WTC11 (cell line): ENCODE data around the gene ACSS3. TPM values are rescaled to one million over a fixed set of nuclear protein-coding genes. Genes with fewer than 3 reads are reported as not detected.

ENCODE experiments used
- ATAC-seq: fragments of 200-7000 bp; cut with Tn5 transposase; 2 replicates; pipeline ENCODE4 v1.10.0; 2021; ENCODE audit warnings: mild to moderate bottlenecking, moderate library complexity
- CTCF ChIA-PET: fragments of 300-600 bp; sonication (Branson Sonifier 250); formaldehyde crosslinking; loops from one replicate; lab custom pipeline; 2021; ENCODE audit warnings: antibody characterized with exemption; lab: Charles Lee
- POLR2A ChIA-PET: fragments of 350-600 bp; sonication (Branson Sonifier 250); formaldehyde crosslinking; loops from one replicate; lab custom pipeline; 2021; ENCODE audit warnings: antibody characterized with exemption; lab: Charles Lee
- DNase-seq: peaks from one replicate; pipeline ENCODE4 v3.0.0; 2021; ENCODE audit warnings: low spot score
- H3K27ac Mint-ChIP-seq: 2 replicates; pipeline ENCODE4 v1.8.0; 2021; ENCODE audit warnings: mixed read lengths
- H3K27me3 Mint-ChIP-seq: 2 replicates; pipeline ENCODE4 v1.8.0; 2021; ENCODE audit warnings: low read depth, mild to moderate bottlenecking, moderate library complexity, mixed read lengths
- H3K36me3 Mint-ChIP-seq: 2 replicates; pipeline ENCODE4 v1.8.0; 2021; ENCODE audit warnings: mixed read lengths
- H3K4me1 Mint-ChIP-seq: 2 replicates; pipeline ENCODE4 v1.8.0; 2022; ENCODE audit warnings: mixed read lengths
- H3K4me3 Mint-ChIP-seq: 2 replicates; pipeline ENCODE4 v1.8.0; 2021; ENCODE audit warnings: mild to moderate bottlenecking, moderate library complexity, mixed read lengths
- H3K9me3 Mint-ChIP-seq: 2 replicates; pipeline ENCODE4 v1.8.0; 2021; ENCODE audit warnings: mixed read lengths
- ARID4B ChIP-seq: sonication (generic); formaldehyde crosslinking; IDR thresholded peaks from 2 replicates; pipeline ENCODE4 v1.8.0; 2023; ENCODE audit warnings: missing genetic modification reagents, mild to moderate bottlenecking, borderline replicate concordance
- ATF1 ChIP-seq: sonication (generic); formaldehyde crosslinking; IDR thresholded peaks from 2 replicates; pipeline ENCODE4 v1.8.1; 2023; ENCODE audit warnings: mild to moderate bottlenecking, moderate library complexity, missing genetic modification reagents
- ATF2 ChIP-seq: sonication (generic); formaldehyde crosslinking; IDR thresholded peaks from 2 replicates; pipeline ENCODE4 v1.8.1; 2022; ENCODE audit warnings: low read depth, missing genetic modification reagents, borderline replicate concordance
- CREB1 ChIP-seq: sonication (generic); formaldehyde crosslinking; IDR thresholded peaks from 2 replicates; pipeline ENCODE4 v1.8.0; 2023; ENCODE audit warnings: mild to moderate bottlenecking, missing genetic modification reagents
- ESRRA ChIP-seq: sonication (generic); formaldehyde crosslinking; IDR thresholded peaks from 2 replicates; pipeline ENCODE4 v1.8.1; 2022; ENCODE audit warnings: mild to moderate bottlenecking, missing genetic modification reagents, borderline replicate concordance
- ETV6 ChIP-seq: sonication (generic); formaldehyde crosslinking; IDR thresholded peaks from 2 replicates; pipeline ENCODE4 v1.8.1; 2022; ENCODE audit warnings: mild to moderate bottlenecking, missing genetic modification reagents
- GRHL2 ChIP-seq: fragments of 250-450 bp; sonication (Bioruptor Pico); IDR thresholded peaks from 2 replicates; pipeline ENCODE4 v1.8.0; 2022; ENCODE audit warnings: mild to moderate bottlenecking, moderate library complexity; ENCODE audit not compliant: insufficient replicate concordance, severe bottlenecking
- HMGXB4 ChIP-seq: sonication (generic); formaldehyde crosslinking; IDR thresholded peaks from 2 replicates; pipeline ENCODE4 v1.8.1; 2023; ENCODE audit warnings: mild to moderate bottlenecking, moderate library complexity, missing genetic modification reagents
- NR2C2 ChIP-seq: sonication (generic); formaldehyde crosslinking; IDR thresholded peaks from 2 replicates; pipeline ENCODE4 v1.8.0; 2022; ENCODE audit warnings: mild to moderate bottlenecking, missing genetic modification reagents
- NR3C1 ChIP-seq: sonication (generic); formaldehyde crosslinking; conservative IDR thresholded peaks from 2 replicates; pipeline ENCODE4 v1.8.1; 2023; ENCODE audit warnings: low read depth, mild to moderate bottlenecking, missing genetic modification reagents
- PREB ChIP-seq: sonication (generic); formaldehyde crosslinking; IDR thresholded peaks from 2 replicates; pipeline ENCODE4 v1.8.1; 2022; ENCODE audit warnings: mild to moderate bottlenecking, missing genetic modification reagents, moderate library complexity, borderline replicate concordance
- TCF7 ChIP-seq: sonication (generic); formaldehyde crosslinking; IDR thresholded peaks from 2 replicates; pipeline ENCODE4 v1.8.0; 2022; ENCODE audit warnings: mild to moderate bottlenecking, low read depth, missing genetic modification reagents, moderate library complexity
- ZBTB21 ChIP-seq: sonication (generic); formaldehyde crosslinking; IDR thresholded peaks from 2 replicates; pipeline ENCODE4 v1.8.1; 2023; ENCODE audit warnings: mild to moderate bottlenecking, missing genetic modification reagents, borderline replicate concordance
- ZMAT4 ChIP-seq: fragments of 250-450 bp; sonication (Bioruptor Pico); IDR thresholded peaks from 2 replicates; pipeline ENCODE4 v1.9.0; 2021; ENCODE audit warnings: mild to moderate bottlenecking
- ZNF263 ChIP-seq: sonication (generic); formaldehyde crosslinking; IDR thresholded peaks from 2 replicates; pipeline ENCODE4 v1.8.1; 2022; ENCODE audit warnings: low read depth, mild to moderate bottlenecking, moderate library complexity, missing genetic modification reagents
- ZNF423 ChIP-seq: fragments of 250-450 bp; sonication (Bioruptor Pico); IDR thresholded peaks from 2 replicates; pipeline ENCODE4 v2.1.2; 2022; ENCODE audit warnings: mild to moderate bottlenecking, moderate library complexity
- ZNF425 ChIP-seq: fragments of 250-450 bp; sonication (Bioruptor Pico); conservative IDR thresholded peaks from 2 replicates; pipeline ENCODE4 v1.9.0; 2021; ENCODE audit warnings: mild to moderate bottlenecking
- ZNF512 ChIP-seq: sonication (generic); formaldehyde crosslinking; IDR thresholded peaks from 2 replicates; pipeline ENCODE4 v1.8.1; 2022; ENCODE audit warnings: missing genetic modification reagents, borderline replicate concordance
- ZSCAN18 ChIP-seq: fragments of 250-450 bp; sonication (Bioruptor Pico); IDR thresholded peaks from 2 replicates; pipeline ENCODE4 v2.1.2; 2022; ENCODE audit warnings: mild to moderate bottlenecking, moderate library complexity
- total RNA-seq: library from RNA; stranded (reverse); gene quantifications from 3 replicates; pipeline ENCODE4 v1.2.3, GENCODE V29; 2021

ACSS3 gene
- total RNA-seq, 1 experiment from 2014 or later: 18.6 TPM

- TF ChIP-seq ZNF512 (CRISPR knock-in tag) (no peak), NR2C2 (CRISPR knock-in tag) (no peak)
These were observed 168.2 kb downstream of the ACSS3 start (continued) for GRCh38 chr12:81245907-81246570.

GRCh38 chr12:81249976-81250375 lies 172.1 kb downstream of the ACSS3 start:
- no peak for TF ChIP-seq ZNF263 (CRISPR knock-in tag)
- no peak for TF ChIP-seq NR2C2 (CRISPR knock-in tag)
- no peak for TF ChIP-seq ZNF425 (CRISPR knock-in tag)
- TF ChIP-seq ATF1 (CRISPR knock-in tag): no peak
- TF ChIP-seq PREB (CRISPR knock-in tag): no peak
- no peak for TF ChIP-seq ATF2 (CRISPR knock-in tag)
- TF ChIP-seq ZBTB21 (CRISPR knock-in tag): no peak
- TF ChIP-seq ARID4B (CRISPR knock-in tag): no peak
- no peak for TF ChIP-seq NR3C1 (CRISPR knock-in tag)
- no peak for TF ChIP-seq ZNF423 (CRISPR knock-in tag)
- no peak for TF ChIP-seq ZSCAN18 (CRISPR knock-in tag)
- no peak for TF ChIP-seq HMGXB4 (CRISPR knock-in tag)
- no peak for TF ChIP-seq ZMAT4
- TF ChIP-seq GRHL2 (CRISPR knock-in tag): no peak
- TF ChIP-seq TCF7: no peak
- TF ChIP-seq ETV6 (CRISPR knock-in tag): no peak
- TF ChIP-seq CREB1 (CRISPR knock-in tag): no peak
- TF ChIP-seq ESRRA (CRISPR knock-in tag): no peak
- ChIA-PET POLR2A (no interaction called here), CTCF (no interaction called here)
- H3K9me3 Mint-ChIP-seq: no peaks in the 10 kb centered on the region
- ATAC-seq: no peak
- H3K36me3 Mint-ChIP-seq: no peaks in the 10 kb centered on the region
- no peak overlapping the region for H3K4me3 Mint-ChIP-seq
- no peaks in the 10 kb centered on the region for H3K27me3 Mint-ChIP-seq
- no peak overlapping the region for H3K27ac Mint-ChIP-seq
- DNase-seq: no peak
- H3K4me1 Mint-ChIP-seq: peaks cover 12% of the 10 kb centered on the region
